H1 (cell line): ENCODE data around the gene ATP1A3. TPM values are rescaled to one million over a fixed set of nuclear protein-coding genes. Genes with fewer than 3 reads are reported as not detected.
A peak's percentile ranks its signal among the peaks of the same experiment; 100 is the strongest.

ENCODE experiments used
- CTCF ChIA-PET: fragments of 300-600 bp; sonication (Branson Sonifier 250); formaldehyde crosslinking; loops from one replicate; lab custom pipeline; 2021; ENCODE audit not compliant: partially characterized antibody; lab: Charles Lee
- POLR2A ChIA-PET: fragments of 300-600 bp; sonication (Branson Sonifier 250); formaldehyde crosslinking; loops from one replicate; lab custom pipeline; 2021; ENCODE audit warnings: inconsistent platforms; ENCODE audit not compliant: partially characterized antibody; lab: Charles Lee
- DNase-seq, 2 experiments: peaks; one replicate each; pipeline versions ENCODE4 v3.0.0 to v3.0.0-alpha.2; 2010 to 2022; ENCODE audit warnings: low spot score in 2 of 2, low read depth in 1 of 2, mixed read lengths in 1 of 2
- FAIRE-seq: peaks from 2 replicates; lab custom pipeline; 2011; peaks lifted over from hg19 to GRCh38; lab: Jason Lieb, UNC
- H2AFZ ChIP-seq: 2 replicates; pipeline ENCODE4 v1.8.1; 2012; ENCODE audit warnings: low read length, inconsistent platforms
- H2AK5ac ChIP-seq: 2 replicates; pipeline ENCODE4 v1.6.1; 2013; ENCODE audit warnings: low read depth, low read length
- H2BK120ac ChIP-seq: replicated peaks from 2 replicates; pipeline ENCODE3; 2013; ENCODE audit warnings: low read depth, low read length, inconsistent platforms
- H2BK12ac ChIP-seq: 2 replicates; pipeline ENCODE4 v1.6.1; 2013; ENCODE audit warnings: low read depth, low read length
- H2BK15ac ChIP-seq: 2 replicates; pipeline ENCODE4 v1.6.1; 2013; ENCODE audit warnings: low read length
- H2BK20ac ChIP-seq: 2 replicates; pipeline ENCODE4 v1.6.1; 2013; ENCODE audit warnings: low read length
- H2BK5ac ChIP-seq: 2 replicates; pipeline ENCODE4 v1.6.1; 2013; ENCODE audit warnings: low read depth, low read length
- H3K14ac ChIP-seq: 2 replicates; pipeline ENCODE4 v1.6.1; 2013; ENCODE audit warnings: inconsistent platforms; ENCODE audit not compliant: insufficient read length
- H3K18ac ChIP-seq: 2 replicates; pipeline ENCODE4 v1.6.1; 2013; ENCODE audit warnings: low read length; ENCODE audit errors: extremely low read depth
- H3K23ac ChIP-seq: 2 replicates; pipeline ENCODE4 v1.6.1; 2013; ENCODE audit warnings: inconsistent platforms; ENCODE audit not compliant: insufficient read length
- H3K23me2 ChIP-seq: 2 replicates; pipeline ENCODE4 v1.6.1; 2013; ENCODE audit warnings: low read depth, low read length
- H3K27ac ChIP-seq: 2 replicates; pipeline ENCODE4 v1.6.1; 2011; ENCODE audit warnings: low read depth, low read length, inconsistent platforms
- H3K27me3 ChIP-seq, 4 experiments: replicated peaks in 1 of 4; 1 replicate in 1 of 4; 2 replicates in 3 of 4; pipeline versions ENCODE4 v1.6.1 to v1.8.1; 2011 to 2013; ENCODE audit warnings: low read length in 3 of 4, mild to moderate bottlenecking in 3 of 4, inconsistent platforms in 2 of 4, mixed read lengths in 2 of 4, moderate library complexity in 1 of 4; ENCODE audit not compliant: control insufficient read depth in 3 of 4, insufficient read depth in 3 of 4; ENCODE audit errors: extremely low read depth in 1 of 4
- H3K36me3 ChIP-seq, 4 experiments: 2 replicates each; pipeline versions ENCODE4 v1.6.1 to v1.8.1; 2011 to 2013; ENCODE audit warnings: mild to moderate bottlenecking in 4 of 4, low read length in 3 of 4, moderate library complexity in 2 of 4, control low read depth in 1 of 4, inconsistent platforms in 1 of 4; ENCODE audit not compliant: insufficient read depth in 4 of 4, control insufficient read depth in 2 of 4
- H3K4ac ChIP-seq: replicated peaks from 2 replicates; pipeline ENCODE3; 2013; ENCODE audit warnings: low read length, low read depth, mixed read lengths, inconsistent platforms; ENCODE audit not compliant: insufficient read length
- H3K4me1 ChIP-seq, 4 experiments: replicated peaks in 1 of 4; 1 replicate in 1 of 4; 2 replicates in 3 of 4; pipeline versions ENCODE4 v1.6.1 to v1.8.1; 2011 to 2013; ENCODE audit warnings: low read length in 3 of 4, inconsistent platforms in 2 of 4, mixed read lengths in 1 of 4; ENCODE audit not compliant: insufficient read depth in 4 of 4, control insufficient read depth in 3 of 4
- H3K4me2 ChIP-seq, 2 experiments: 2 replicates each; pipeline versions ENCODE4 v1.6.1 to v1.8.1; 2011 to 2013; ENCODE audit warnings: low read depth in 2 of 2, low read length in 2 of 2, control low read depth in 1 of 2, inconsistent platforms in 1 of 2, mild to moderate bottlenecking in 1 of 2; ENCODE audit not compliant: insufficient read depth in 1 of 2
- H3K4me3 ChIP-seq, 4 experiments: fragments of 200-600, 300-600 bp in 1 of 4; sonication (generic), shearing (Covaris generic), sonication (Bioruptor Twin) in 1 of 4; 2 replicates each; pipeline versions ENCODE4 v1.5.1 to v1.8.1; 2011 to 2016; ENCODE audit warnings: low read length in 4 of 4, low read depth in 3 of 4, control low read depth in 2 of 4, inconsistent platforms in 2 of 4, mild to moderate bottlenecking in 2 of 4, mixed read lengths in 1 of 4, moderate library complexity in 1 of 4; ENCODE audit not compliant: insufficient read depth in 2 of 4; ENCODE audit errors: extremely low read depth in 1 of 4
- H3K56ac ChIP-seq: replicated peaks from 2 replicates; pipeline ENCODE3; 2013; ENCODE audit warnings: low read depth, mild to moderate bottlenecking, mixed read lengths, low read length, inconsistent platforms; ENCODE audit not compliant: insufficient read length
- H3K79me1 ChIP-seq: 2 replicates; pipeline ENCODE4 v1.6.1; 2013; ENCODE audit warnings: low read depth, low read length, control low read depth
- H3K79me2 ChIP-seq, 2 experiments: 2 replicates each; pipeline versions ENCODE4 v1.6.1 to v1.8.1; 2012 to 2013; ENCODE audit warnings: low read length in 2 of 2, mild to moderate bottlenecking in 2 of 2, inconsistent platforms in 1 of 2; ENCODE audit not compliant: insufficient read depth in 2 of 2, control insufficient read depth in 1 of 2
- H3K9ac ChIP-seq, 4 experiments: replicated peaks in 1 of 4; 1 replicate in 1 of 4; 2 replicates in 3 of 4; pipeline versions ENCODE4 v1.6.1 to v1.8.1; 2011 to 2013; ENCODE audit warnings: low read depth in 3 of 4, low read length in 3 of 4, control low read depth in 2 of 4, mild to moderate bottlenecking in 2 of 4, moderate library complexity in 2 of 4, inconsistent platforms in 1 of 4; ENCODE audit errors: extremely low read depth in 1 of 4
- H3K9me3 ChIP-seq, 2 experiments: 2 replicates each; pipeline versions ENCODE4 v1.6.1 to v1.8.1; 2012 to 2013; ENCODE audit warnings: mild to moderate bottlenecking in 2 of 2, moderate library complexity in 2 of 2, control low read depth in 1 of 2, inconsistent platforms in 1 of 2, low read depth in 1 of 2, low read length in 1 of 2, mixed read lengths in 1 of 2; ENCODE audit not compliant: insufficient read depth in 2 of 2
- H4K20me1 ChIP-seq, 2 experiments: replicated peaks in 1 of 2; 2 replicates each; pipeline versions ENCODE3 to v1.8.1; 2011 to 2013; ENCODE audit warnings: inconsistent platforms in 2 of 2, low read length in 2 of 2, mild to moderate bottlenecking in 1 of 2; ENCODE audit not compliant: insufficient read depth in 2 of 2, control insufficient read depth in 1 of 2
- H4K5ac ChIP-seq: 2 replicates; pipeline ENCODE4 v1.6.1; 2013; ENCODE audit warnings: low read length, low read depth, mixed read lengths, inconsistent platforms; ENCODE audit not compliant: insufficient read length
- H4K8ac ChIP-seq: 2 replicates; pipeline ENCODE4 v1.8.0; 2013; ENCODE audit warnings: mild to moderate bottlenecking, moderate library complexity, low read length, inconsistent platforms; ENCODE audit not compliant: insufficient read depth; ENCODE audit errors: extremely low read depth
- H4K91ac ChIP-seq: replicated peaks from 2 replicates; pipeline ENCODE3; 2013; ENCODE audit warnings: low read length, mixed read lengths, inconsistent platforms; ENCODE audit not compliant: insufficient read length
- CEBPB ChIP-seq: IDR thresholded peaks from 2 replicates; pipeline ENCODE4 v1.6.1; 2012; ENCODE audit warnings: low read depth, low read length
- CHD1 ChIP-seq: IDR thresholded peaks from 2 replicates; pipeline ENCODE4 v1.6.1; 2012; ENCODE audit warnings: low read depth, low read length, improper control_type of control experiment
- JUN ChIP-seq: IDR thresholded peaks from 2 replicates; pipeline ENCODE4 v1.6.1; 2011; ENCODE audit warnings: low read depth, mild to moderate bottlenecking, improper control_type of control experiment, low read length
- SAP30 ChIP-seq: fragments of 300-600 bp; sonication (generic); IDR thresholded peaks from 2 replicates; pipeline ENCODE4 v1.7.1; 2012; ENCODE audit warnings: low read length, moderate library complexity, mild to moderate bottlenecking, inconsistent platforms; ENCODE audit not compliant: insufficient read depth, insufficient replicate concordance
- SUZ12 ChIP-seq: fragments of 200-600 bp; sonication (generic); IDR thresholded peaks from 2 replicates; pipeline ENCODE4 v1.6.1; 2012; ENCODE audit warnings: mild to moderate bottlenecking, inconsistent platforms, low read length, moderate library complexity, mixed read lengths
- TAF1 ChIP-seq: IDR thresholded peaks from 2 replicates; pipeline ENCODE4 v1.6.1; 2011; ENCODE audit warnings: mild to moderate bottlenecking, low read depth, low read length
- WGBS, 2 experiments: shearing (Covaris generic) in 1 of 2; methylation state at CpG; one replicate each; pipeline versions ENCODE4 v1.1.6 to v1.1.7; 2013 to 2015; ENCODE audit warnings: low lambda C conversion rate in 2 of 2, mixed read lengths in 2 of 2, inconsistent platforms in 1 of 2, low coverage in 1 of 2, missing lambda C conversion rate in 1 of 2; ENCODE audit not compliant: insufficient replicate concordance in 2 of 2, insufficient coverage in 1 of 2, insufficient read length in 1 of 2; ENCODE audit errors: extremely low coverage in 1 of 2, missing lambda C conversion rate in 1 of 2; 5-methylcytosine and 5-hydroxymethylcytosine counted together
- polyA plus RNA-seq, 7 experiments: library from polyadenylated mRNA; depleted of rRNA in 3 of 7; stranded (reverse) in 5 of 7; unstranded in 2 of 7; fragments of >200 nt in 5 of 7; fragments of 200-250 nt in 2 of 7; gene quantifications; 1 replicate in 5 of 7; 2 replicates in 1 of 7; 4 replicates in 1 of 7; pipeline versions ENCODE4 v1.2.1 to v1.2.3, GENCODE V29; 2011 to 2013; ENCODE audit warnings: missing spikeins in 2 of 7, mixed read lengths in 2 of 7
- total RNA-seq: library from RNA; stranded (reverse); fragmentation: NEBNext Ultra II Directional; extraction: Animal tissue kit (Norgen Biotek cat#: 25700); gene quantifications from 2 replicates; pipeline ENCODE4 v1.2.1, GENCODE V29; 2021
- TF ChIP-seq, protein P1 (sequence below): IDR thresholded peaks from 2 replicates; pipeline ENCODE4 v1.6.1; 2011; ENCODE audit warnings: low read length, improper control_type of control experiment
- TF ChIP-seq, protein P2 (sequence below): IDR thresholded peaks from 2 replicates; pipeline ENCODE4 v1.6.1; 2012; ENCODE audit warnings: inconsistent platforms

The ATP1A3 gene
- total and polyA plus RNA-seq, 2 of the 8 experiments (the other 6 are each of a cell fraction or from before 2014, with no cell fraction given), result 11.1 to 41.2 TPM

DNA sequence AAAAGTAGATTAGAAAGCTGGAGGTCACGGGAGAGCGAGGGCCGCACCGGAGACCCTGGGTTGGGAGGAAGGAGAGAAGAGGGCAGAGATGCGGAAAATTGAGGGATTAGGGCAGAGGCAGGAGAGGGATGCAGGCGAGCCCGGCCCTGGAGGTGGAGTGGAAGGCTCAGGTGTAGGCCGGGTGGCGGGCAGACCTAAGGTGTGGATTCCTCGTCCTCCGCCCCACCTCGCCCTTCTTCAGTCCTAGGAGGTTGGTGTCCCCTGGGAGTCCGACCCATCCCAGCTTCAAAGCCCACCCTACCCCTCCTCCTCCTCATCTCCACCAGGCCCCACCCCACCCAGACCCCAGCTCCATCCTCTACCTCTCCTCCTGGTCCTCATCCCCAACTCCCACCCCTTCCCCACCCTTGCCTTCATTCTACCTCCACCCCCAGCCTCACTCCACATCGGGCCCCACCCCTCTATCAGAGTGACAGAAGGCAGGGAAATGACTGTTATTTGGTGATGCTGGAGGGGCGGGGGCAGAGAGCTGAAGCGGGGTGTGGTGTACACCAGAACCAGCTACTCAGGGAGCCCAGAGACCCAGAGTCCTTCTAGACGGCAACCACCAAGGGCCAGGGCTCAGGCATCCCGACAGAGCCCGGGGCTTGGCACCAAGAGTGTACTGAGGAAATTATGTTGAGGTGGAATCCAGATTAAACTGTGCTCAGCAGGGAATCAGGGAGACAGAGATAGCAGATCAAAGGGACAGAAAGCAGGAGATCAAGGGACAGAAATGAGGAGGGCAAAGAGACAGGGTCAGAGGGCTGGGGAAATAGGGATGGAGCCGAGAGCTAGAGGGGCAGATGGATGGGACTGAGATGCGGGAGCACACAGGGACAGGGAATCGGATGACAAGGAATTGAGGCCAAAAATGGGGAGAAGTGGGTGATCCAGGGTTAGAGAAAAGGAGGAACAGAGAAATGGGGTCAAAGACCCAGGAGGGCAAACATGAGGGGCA, 72.2 kb downstream of the ATP1A3 start:
- ChIA-PET CTCF (interaction anchor here (0.9 to 2.1 kb wide), 11 partner anchors 9 to 59 kb away, joined by 3 to 9 read pairs (median 3); no protein-coding TSS in a partner anchor), POLR2A (interaction anchor here (0.5 to 3.8 kb wide), 12 partner anchors 9 to 86 kb away, joined by 3 to 20 read pairs (median 3); partner anchors contain the start of genes RABAC1 and RPS19)
- no peak overlapping the region for H2AFZ ChIP-seq
- DNase-seq (no peak), FAIRE-seq (no peak)
- H3K9me3 ChIP-seq, result no peaks in the 10 kb centered on the region
- no peaks in the 10 kb centered on the region for H3K36me3 ChIP-seq
- 0 out of 2 replicates have a peak overlapping the region, but pooled peaks have one; percentile 20 for H2AK5ac ChIP-seq
- no peak overlapping the region for H3K4ac ChIP-seq
- no peak overlapping the region for H4K5ac ChIP-seq
- H2BK12ac ChIP-seq, result peak overlapping the region; percentile 75; the same call in 1 of the 2 replicates
- no peak overlapping the region for H3K14ac ChIP-seq
- no peak overlapping the region; the same call in 1 of the 2 replicates for H3K18ac ChIP-seq
- no peaks in the 10 kb centered on the region for H3K79me2 ChIP-seq
- no peak overlapping the region for H4K91ac ChIP-seq
- H2BK5ac ChIP-seq, result no peak overlapping the region
- H3K23me2 ChIP-seq, result peaks cover 10% of the 10 kb centered on the region
- H2BK15ac ChIP-seq, result no peak overlapping the region
- no peak overlapping the region; the same call in 1 of the 2 replicates for H2BK20ac ChIP-seq
- H3K4me3 ChIP-seq, result peak overlapping the region; percentile 3 to 44 (median 8); a peak in 5 of 8 replicates
- 32% methylated on average over 21 of the region's 22 CpGs; no CpG with 5 or more reads in 1 of the 2 experiments for WGBS, 2 experiments
- H3K56ac ChIP-seq, result no peak overlapping the region
- no peak overlapping the region for H2BK120ac ChIP-seq
- peak overlapping the region; percentile 23 to 53 for H3K4me2 ChIP-seq
- no peaks in the 10 kb centered on the region; the same call in 1 of the 2 replicates for H3K79me1 ChIP-seq
- H4K20me1 ChIP-seq, result peaks cover 4 to 42% of the 10 kb centered on the region in 2 experiments
- peaks cover 68 to 99% (median 95%) of the 10 kb centered on the region in 4 experiments for H3K27me3 ChIP-seq
- H3K4me1 ChIP-seq, result peaks cover 0 to 14% (median 7%) of the 10 kb centered on the region in 4 experiments; a peak in 6 of 7 replicates
- peak overlapping the region; percentile 74; the same call in 1 of the 2 replicates for H4K8ac ChIP-seq
- no peak overlapping the region for H3K9ac ChIP-seq
- H3K23ac ChIP-seq, result no peak overlapping the region
- H3K27ac ChIP-seq, result no peak overlapping the region
- no peak for TF ChIP-seq TAF1
- no peak for TF ChIP-seq CHD1
- TF ChIP-seq, protein P1, sequence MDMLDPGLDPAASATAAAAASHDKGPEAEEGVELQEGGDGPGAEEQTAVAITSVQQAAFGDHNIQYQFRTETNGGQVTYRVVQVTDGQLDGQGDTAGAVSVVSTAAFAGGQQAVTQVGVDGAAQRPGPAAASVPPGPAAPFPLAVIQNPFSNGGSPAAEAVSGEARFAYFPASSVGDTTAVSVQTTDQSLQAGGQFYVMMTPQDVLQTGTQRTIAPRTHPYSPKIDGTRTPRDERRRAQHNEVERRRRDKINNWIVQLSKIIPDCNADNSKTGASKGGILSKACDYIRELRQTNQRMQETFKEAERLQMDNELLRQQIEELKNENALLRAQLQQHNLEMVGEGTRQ, result no peak
- no peak for TF ChIP-seq SAP30
- TF ChIP-seq SUZ12, result peak; percentile 58
- no peak for TF ChIP-seq CEBPB
- TF ChIP-seq, protein P2, sequence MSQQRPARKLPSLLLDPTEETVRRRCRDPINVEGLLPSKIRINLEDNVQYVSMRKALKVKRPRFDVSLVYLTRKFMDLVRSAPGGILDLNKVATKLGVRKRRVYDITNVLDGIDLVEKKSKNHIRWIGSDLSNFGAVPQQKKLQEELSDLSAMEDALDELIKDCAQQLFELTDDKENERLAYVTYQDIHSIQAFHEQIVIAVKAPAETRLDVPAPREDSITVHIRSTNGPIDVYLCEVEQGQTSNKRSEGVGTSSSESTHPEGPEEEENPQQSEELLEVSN, result no peak
- no peak for TF ChIP-seq JUN
